ENCODE measurements around the gene CAMLG.
"Not testable (repeated sequence)": the region's sequence is repeated elsewhere in the genome, so short reads cannot be mapped to it uniquely, and the experiment has no call there.

Gene CAMLG

GRCh38 chr5:134738133-134738962, at the start of gene CAMLG:
TSS of gene CAMLG (plus strand) at chr5:134738548. CDS start at chr5:134738621, 73 bp downstream.
- DNase-seq (ENCODE audit: low spot score) = peak; percentile 97

GRCh38 chr5:134690144-134690543, 48.2 kb upstream of the CAMLG start:
- not testable (repeated sequence) for DNase-seq (ENCODE audit: low spot score)

- no peak for DNase-seq (ENCODE audit: low spot score)
Observed at GRCh38 chr5:134692722-134693121, 45.6 kb upstream of the CAMLG start.

DNA sequence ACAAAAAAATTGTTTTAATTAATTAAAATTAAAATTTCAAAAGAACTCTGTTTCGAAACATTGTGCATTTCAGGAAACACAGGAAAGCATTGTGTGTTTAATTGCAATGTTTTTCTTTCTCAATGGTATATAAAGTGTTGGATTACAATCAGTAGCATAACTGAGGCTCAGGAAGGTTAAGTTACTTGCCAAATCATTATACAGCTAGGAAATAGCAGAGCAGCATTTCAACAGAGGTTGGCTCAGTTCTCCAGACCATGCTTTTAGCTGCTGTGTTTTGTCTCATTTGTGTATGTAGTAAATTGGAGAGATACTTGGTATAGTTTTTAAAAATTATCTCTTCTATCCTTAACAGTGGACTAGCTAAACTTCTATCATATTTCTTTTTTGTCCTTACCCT, 30.0 kb upstream of the CAMLG start:
- DNase-seq (ENCODE audit: low spot score) = no peak

DNA sequence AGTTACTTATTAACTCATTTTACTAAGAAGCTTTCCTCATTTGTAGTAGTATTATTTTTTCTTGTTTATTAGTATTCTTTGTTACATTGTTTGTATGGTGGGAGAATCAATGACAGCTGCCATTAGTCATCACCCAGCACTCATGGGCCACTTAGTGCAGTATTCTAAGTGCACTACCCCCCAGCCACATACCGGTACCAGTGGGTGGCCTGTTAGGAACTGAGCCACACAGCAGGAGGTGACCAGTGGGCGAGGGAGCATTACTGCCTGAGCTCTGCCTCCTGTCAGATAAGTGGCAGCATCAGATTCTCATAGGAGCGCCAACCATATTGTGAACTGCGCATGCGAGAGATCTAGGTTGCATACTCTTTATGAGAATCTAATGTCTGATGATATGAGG, 24.2 kb upstream of the CAMLG start:
- DNase-seq (ENCODE audit: low spot score) = no peak

- no peak for DNase-seq (ENCODE audit: low spot score)
Observed at GRCh38 chr5:134714541-134714940, 23.8 kb upstream of the CAMLG start.

GRCh38 chr5:134715466-134715865, 22.9 kb upstream of the CAMLG start:
- DNase-seq (ENCODE audit: low spot score) = not testable (repeated sequence)

DNA sequence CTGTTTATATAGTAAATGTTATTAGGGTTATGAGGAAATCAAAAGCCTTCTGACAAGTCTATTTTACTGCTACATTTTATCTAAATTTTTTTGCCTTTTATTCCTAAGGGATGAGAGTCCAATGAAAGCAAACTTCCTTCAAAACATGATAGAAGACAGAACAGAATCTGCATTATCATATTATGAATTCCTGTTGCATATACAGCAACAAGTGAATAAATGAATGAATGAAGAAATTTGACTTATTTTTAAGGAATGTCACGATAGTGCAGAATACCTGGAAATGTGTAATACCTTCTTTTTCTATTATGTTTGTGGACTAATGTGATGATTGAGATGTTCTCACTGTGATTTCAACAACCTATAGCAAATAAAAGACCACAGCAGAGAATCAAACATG, 13.5 kb upstream of the CAMLG start:
- no peak for DNase-seq (ENCODE audit: low spot score)

DNA sequence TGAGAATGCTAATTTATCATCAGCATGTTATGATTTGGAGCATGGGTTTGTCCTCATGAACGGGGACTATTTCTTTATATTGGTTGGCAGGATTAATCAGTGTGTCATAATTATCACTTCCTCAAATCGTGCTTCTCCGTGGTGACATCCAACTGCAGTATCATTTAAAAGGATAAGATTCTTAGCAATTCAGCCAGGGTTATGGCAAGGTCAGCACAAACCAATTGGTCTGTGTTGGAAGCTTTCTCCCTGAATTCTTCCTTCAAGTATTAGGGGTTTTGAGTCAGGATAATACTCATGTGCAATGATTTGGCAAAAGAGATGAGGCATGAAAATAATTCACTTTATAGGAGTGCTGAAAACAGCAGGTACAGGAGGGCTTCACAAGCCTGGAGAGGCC, 5.5 kb upstream of the CAMLG start:
- DNase-seq (ENCODE audit: low spot score) = no peak

GRCh38 chr5:134735243-134735642, 3.1 kb upstream of the CAMLG start:
- DNase-seq (ENCODE audit: low spot score) = no peak

DNA sequence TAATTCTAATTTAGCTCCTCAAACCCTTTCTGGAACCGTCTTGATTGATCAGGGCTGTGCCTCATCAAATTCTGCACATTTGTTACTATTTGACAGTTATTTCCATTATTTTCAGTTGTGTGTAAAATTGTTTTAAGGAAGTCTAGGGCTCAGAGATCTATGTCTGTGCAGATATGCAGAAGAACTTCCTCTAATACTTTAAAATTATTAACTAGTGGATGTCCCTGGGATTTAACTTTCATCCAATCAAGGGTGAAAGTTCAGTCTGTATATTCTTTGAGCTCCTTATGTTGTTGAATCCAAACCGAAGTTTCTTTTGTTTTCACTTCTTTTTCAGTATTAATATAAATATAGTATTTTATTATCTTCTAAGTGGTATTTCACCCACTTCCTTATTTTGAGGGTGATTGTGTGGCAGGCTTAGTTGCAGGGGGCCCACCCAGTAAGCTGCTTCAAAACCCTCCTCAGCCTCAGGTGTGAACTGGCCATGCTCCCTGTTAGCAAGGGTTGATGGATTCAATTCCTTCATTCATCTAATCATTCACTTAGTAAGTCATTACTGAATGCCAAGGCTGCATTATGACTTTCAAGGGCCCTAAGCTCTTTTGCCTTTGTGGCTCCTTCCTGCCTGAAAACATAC, 2.1 kb upstream of the CAMLG start:
- DNase-seq (ENCODE audit: low spot score) = no peak

GRCh38 chr5:134738963-134739661, 764 bp downstream of the CAMLG start:
- DNase-seq (ENCODE audit: low spot score) = no peak

DNA sequence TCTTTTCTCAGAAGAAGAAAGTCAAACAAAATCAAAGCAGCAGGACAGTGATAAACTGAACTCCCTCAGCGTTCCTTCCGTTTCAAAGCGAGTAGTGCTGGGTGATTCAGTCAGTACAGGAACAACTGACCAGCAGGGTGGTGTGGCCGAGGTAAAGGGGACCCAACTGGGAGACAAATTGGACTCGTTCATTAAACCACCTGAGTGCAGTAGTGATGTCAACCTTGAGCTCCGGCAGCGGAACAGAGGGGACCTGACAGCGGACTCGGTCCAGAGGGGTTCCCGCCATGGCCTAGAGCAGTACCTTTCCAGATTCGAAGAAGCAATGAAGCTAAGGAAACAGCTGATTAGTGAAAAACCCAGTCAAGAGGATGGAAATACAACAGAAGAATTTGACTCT, 2.7 kb downstream of the CAMLG start:
- DNase-seq (ENCODE audit: low spot score) = no peak

- no peak for DNase-seq (ENCODE audit: low spot score)
Observed at GRCh38 chr5:134742134-134742533, 3.8 kb downstream of the CAMLG start.

- DNase-seq (ENCODE audit: low spot score) = no peak
Observed at GRCh38 chr5:134749415-134749814, 11.1 kb downstream of the CAMLG start.

- DNase-seq (ENCODE audit: low spot score) = no peak
Observed at GRCh38 chr5:134758176-134758503, 19.8 kb downstream of the CAMLG start.

- peak; percentile 88 for DNase-seq (ENCODE audit: low spot score)
Observed at GRCh38 chr5:134758504-134759341, 20.4 kb downstream of the CAMLG start, which contains the start of gene DDX46. TSS of gene DDX46 (plus strand) at chr5:134758779. CDS start at chr5:134758939, 160 bp downstream.

GRCh38 chr5:134767528-134768291, 29.4 kb downstream of the CAMLG start:
- DNase-seq (ENCODE audit: low spot score) = not testable (repeated sequence)

DNA sequence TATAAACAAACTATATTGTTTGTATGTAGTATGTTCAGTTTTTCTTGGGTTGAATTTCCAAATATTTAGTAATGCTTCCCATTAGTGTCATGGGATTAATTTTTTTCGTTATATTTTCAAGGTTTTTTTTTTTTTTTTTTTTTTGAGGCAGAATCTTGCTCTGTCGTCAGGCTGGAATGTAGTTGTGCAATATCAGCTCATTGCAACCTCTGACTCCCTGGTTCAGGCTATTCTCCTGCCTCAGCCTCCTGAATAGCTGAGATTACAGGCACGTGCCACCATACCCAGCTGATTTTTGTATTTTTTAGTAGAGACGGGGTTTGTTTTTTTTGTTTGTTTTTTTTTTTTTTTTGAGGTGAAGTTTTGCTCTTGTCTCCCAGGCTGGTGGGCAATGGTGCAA, 30.9 kb downstream of the CAMLG start:
- no peak for DNase-seq (ENCODE audit: low spot score)

GRCh38 chr5:134772461-134773125, 34.2 kb downstream of the CAMLG start:
- no peak for DNase-seq (ENCODE audit: low spot score)

DNA sequence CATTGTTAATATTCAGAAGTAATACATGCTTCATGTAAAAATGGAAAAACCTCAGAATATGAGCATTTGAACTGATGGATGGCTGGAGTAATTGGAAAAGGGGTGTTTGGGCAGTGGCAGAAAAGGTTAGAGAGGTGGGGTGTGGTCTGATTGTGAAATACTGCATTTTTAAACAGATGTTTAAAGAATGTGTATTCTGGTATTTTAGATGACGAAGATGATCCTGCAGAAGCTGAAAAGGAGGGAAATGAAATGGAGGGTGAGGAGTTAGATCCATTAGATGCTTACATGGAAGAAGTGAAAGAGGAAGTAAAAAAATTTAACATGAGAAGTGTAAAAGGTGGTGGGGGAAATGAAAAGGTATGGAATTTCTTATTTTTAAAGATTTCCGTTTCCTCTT, 39.0 kb downstream of the CAMLG start:
- DNase-seq (ENCODE audit: low spot score) = no peak

Data from globus pallidus (tissue), 1 donor.